A549 treated with AZD9567 at 1 μM for 4 hours (cell line): ENCODE results near the gene RNASEH2A. TPM values are rescaled to one million over a fixed set of nuclear protein-coding genes. Genes with fewer than 3 reads are reported as not detected.

Experiments used
- total RNA-seq: library from RNA; stranded (reverse); fragments of 200-300 nt; extraction: Qiagen RNA extraction; gene quantifications from 5 replicates; pipeline ENCODE4 v1.2.3, GENCODE V29; 2022; ENCODE audit not compliant: insufficient read depth

The RNASEH2A gene
- total RNA-seq, result 39.4 to 50.4 TPM (median 46.8 TPM) in 5 replicates

GRCh38 chr19:12806242-12807081 is at the start of gene RNASEH2A:
Gene RNASEH2A (plus strand): TSS chr19:12806584. CDS start chr19:12806674, 90 bp downstream.

GRCh38 chr19:12774588-12775555 is 31.5 kb upstream of the RNASEH2A start, which contains the start of gene HOOK2:
Gene HOOK2 (minus strand): TSS chr19:12775552. CDS start chr19:12775449, 103 bp downstream.

GRCh38 chr19:12791345-12792050 is 14.9 kb upstream of the RNASEH2A start, which contains the start of gene JUNB:
Gene JUNB (plus strand): TSS chr19:12791486. CDS start chr19:12791772, 286 bp downstream.

GRCh38 chr19:12801466-12802266 is 4.7 kb upstream of the RNASEH2A start, which contains the start of the genes PRDX2 and THSD8:
Gene PRDX2 (minus strand): TSS chr19:12801800. CDS start chr19:12801261, 539 bp downstream.
Gene THSD8 (plus strand): TSS chr19:12802069. CDS start chr19:12802072, 3 bp downstream.

GRCh38 chr19:12834566-12834943 is 28.2 kb downstream of the RNASEH2A start, which contains the start of gene RTBDN:
Gene RTBDN (minus strand): TSS chr19:12834579. CDS start chr19:12829979, 4,600 bp downstream.

GRCh38 chr19:12838182-12838885 is 31.9 kb downstream of the RNASEH2A start, which contains the start of gene MAST1:
Gene MAST1 (plus strand): TSS chr19:12838515. CDS start chr19:12838573, 58 bp downstream.

Other genes starting within 250 kb of the RNASEH2A start
- gene ZNF490, start 195.8 kb upstream of the RNASEH2A start, total RNA-seq, result 0.54 to 3.3 TPM (median 0.66 TPM) in 5 replicates
- 4.5 to 11.0 TPM (median 5.7 TPM) in 5 replicates for gene ZNF791, start 195.7 kb upstream of the RNASEH2A start, total RNA-seq
- 19.1 to 30.7 TPM (median 22.0 TPM) in 5 replicates for gene MAN2B1, start 139.8 kb upstream of the RNASEH2A start, total RNA-seq
- 8.4 to 11.5 TPM (median 10.0 TPM) in 5 replicates for gene WDR83, start 139.8 kb upstream of the RNASEH2A start, total RNA-seq
- 29.7 to 49.1 TPM (median 48.2 TPM) in 5 replicates for gene DHPS, start 124.7 kb upstream of the RNASEH2A start, total RNA-seq
- gene GNG14, start 118.6 kb upstream of the RNASEH2A start, total RNA-seq, result not detected in 5 replicates
- gene FBXW9, start 110.0 kb upstream of the RNASEH2A start, total RNA-seq, result 11.4 to 14.6 TPM (median 13.9 TPM) in 5 replicates
- gene TNPO2, start 82.7 kb upstream of the RNASEH2A start, total RNA-seq, result 31.3 to 35.3 TPM (median 33.6 TPM) in 5 replicates
- gene TRIR, start 71.9 kb upstream of the RNASEH2A start, total RNA-seq, result 118 to 201 TPM (median 193 TPM) in 5 replicates
- 83.8 to 103 TPM (median 99.2 TPM) in 5 replicates for gene GET3, start 69.1 kb upstream of the RNASEH2A start, total RNA-seq
- 0.59 to 1.0 TPM (median 0.79 TPM) in 4 of 5 replicates, not detected in the other for gene BEST2, start 54.8 kb upstream of the RNASEH2A start, total RNA-seq
- gene HOOK2, start 31.0 kb upstream of the RNASEH2A start, total RNA-seq, result 9.8 to 14.0 TPM (median 12.8 TPM) in 5 replicates
- gene JUNB, start 15.1 kb upstream of the RNASEH2A start, total RNA-seq, result 110 to 185 TPM (median 160 TPM) in 5 replicates
- 0.47 to 0.91 TPM (median 0.66 TPM) in 4 of 5 replicates, not detected in the other for gene PRDX2, start 4.8 kb upstream of the RNASEH2A start, total RNA-seq
- 9.1 to 13.7 TPM (median 11.8 TPM) in 4 of 5 replicates, not detected in the other for gene THSD8, start 4.5 kb upstream of the RNASEH2A start, total RNA-seq
- 0.08 to 0.09 TPM in 2 of 5 replicates, not detected in the others for gene RTBDN, start 28.0 kb downstream of the RNASEH2A start, total RNA-seq
- 1.5 to 7.0 TPM (median 1.7 TPM) in 5 replicates for gene MAST1, start 31.9 kb downstream of the RNASEH2A start, total RNA-seq
- gene DNASE2, start 74.9 kb downstream of the RNASEH2A start, total RNA-seq, result 28.6 to 36.5 TPM (median 29.7 TPM) in 5 replicates
- gene KLF1, start 80.6 kb downstream of the RNASEH2A start, total RNA-seq, result 0.05 to 0.07 TPM in 2 of 5 replicates, not detected in the others
- 9.2 to 21.4 TPM (median 9.9 TPM) in 5 replicates for gene GCDH, start 84.6 kb downstream of the RNASEH2A start, total RNA-seq
- 0.25 to 1.8 TPM (median 0.42 TPM) in 5 replicates for gene SYCE2, start 112.7 kb downstream of the RNASEH2A start, total RNA-seq
- 60.5 to 80.0 TPM (median 74.4 TPM) in 5 replicates for gene FARSA, start 127.1 kb downstream of the RNASEH2A start, total RNA-seq
- gene CALR, start 132.0 kb downstream of the RNASEH2A start, total RNA-seq, result 481 to 566 TPM (median 518 TPM) in 5 replicates
- gene RAD23A, start 139.3 kb downstream of the RNASEH2A start, total RNA-seq, result 73.1 to 82.3 TPM (median 81.9 TPM) in 5 replicates
- gene GADD45GIP1, start 150.6 kb downstream of the RNASEH2A start, total RNA-seq, result 20.6 to 55.7 TPM (median 51.6 TPM) in 5 replicates
- gene DAND5, start 163.0 kb downstream of the RNASEH2A start, total RNA-seq, result 0.03 to 0.07 TPM (median 0.06 TPM) in 3 of 5 replicates, not detected in the others
- gene NFIX, start 188.9 kb downstream of the RNASEH2A start, total RNA-seq, result 3.6 to 4.3 TPM (median 3.8 TPM) in 5 replicates